ENCODE results near the gene CCNL2.

CCNL2 gene

DNA sequence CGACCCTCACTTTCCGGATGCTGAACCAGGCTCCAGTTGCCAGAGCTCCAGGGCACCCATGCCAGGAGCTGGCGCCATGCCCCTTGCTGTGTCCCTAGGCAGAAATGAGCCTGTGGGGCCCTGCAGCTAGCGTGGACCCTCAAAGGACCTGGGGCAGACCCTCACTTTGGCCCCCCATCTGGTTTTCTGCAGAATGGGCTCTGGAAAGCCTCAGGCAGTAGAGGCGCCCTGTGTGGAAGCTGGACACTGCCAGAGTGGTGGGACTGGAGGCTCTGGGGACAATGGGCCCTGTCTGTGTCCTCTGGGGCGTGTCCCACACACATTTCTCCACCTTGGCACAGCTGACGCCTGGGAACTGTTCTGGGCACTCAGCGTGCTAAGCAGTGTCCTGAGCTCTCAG, 17.8 kb downstream of the CCNL2 start:
- 0 out of 2 replicates have a peak, but pooled peaks cover 4% of the 10 kb centered on the region for H3K36me3 ChIP-seq (replicated peaks; ENCODE audit: insufficient read depth, low read length)
- no peak overlapping the region for H3K9ac ChIP-seq (ENCODE audit: low read length)
- H4K20me1 ChIP-seq (ENCODE audit: insufficient read depth, low read length), result no peaks in the 10 kb centered on the region

DNA sequence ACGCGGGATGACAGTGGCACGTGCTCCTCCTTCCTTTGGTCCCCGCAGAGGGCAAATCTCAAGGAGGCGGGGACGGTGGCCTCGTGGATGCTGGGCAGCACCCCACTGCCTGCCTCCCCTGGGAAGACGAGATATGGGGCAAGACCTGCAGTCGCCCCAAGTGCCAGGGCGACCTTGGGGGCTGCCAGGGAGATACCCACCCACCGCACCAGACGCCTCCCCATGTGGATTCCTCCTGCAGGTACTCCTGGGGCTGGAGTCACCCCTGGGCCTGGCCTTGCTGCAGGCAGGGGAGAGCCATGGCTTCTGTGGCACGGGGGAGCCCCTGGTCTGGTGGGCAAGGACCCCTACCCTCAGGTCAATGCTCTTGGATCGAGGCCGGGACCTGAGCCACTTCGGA, 18.3 kb downstream of the CCNL2 start:
- H3K4me2 ChIP-seq (ENCODE audit: low read depth, low read length), result no peak overlapping the region

More for the DNA sequence above, 17.8 kb downstream of the CCNL2 start:
- no peak for TF ChIP-seq EZH2phosphoT487 (IDR thresholded peaks at IDR 0.05; ENCODE audit: low read length)
- TF ChIP-seq, protein P1, sequence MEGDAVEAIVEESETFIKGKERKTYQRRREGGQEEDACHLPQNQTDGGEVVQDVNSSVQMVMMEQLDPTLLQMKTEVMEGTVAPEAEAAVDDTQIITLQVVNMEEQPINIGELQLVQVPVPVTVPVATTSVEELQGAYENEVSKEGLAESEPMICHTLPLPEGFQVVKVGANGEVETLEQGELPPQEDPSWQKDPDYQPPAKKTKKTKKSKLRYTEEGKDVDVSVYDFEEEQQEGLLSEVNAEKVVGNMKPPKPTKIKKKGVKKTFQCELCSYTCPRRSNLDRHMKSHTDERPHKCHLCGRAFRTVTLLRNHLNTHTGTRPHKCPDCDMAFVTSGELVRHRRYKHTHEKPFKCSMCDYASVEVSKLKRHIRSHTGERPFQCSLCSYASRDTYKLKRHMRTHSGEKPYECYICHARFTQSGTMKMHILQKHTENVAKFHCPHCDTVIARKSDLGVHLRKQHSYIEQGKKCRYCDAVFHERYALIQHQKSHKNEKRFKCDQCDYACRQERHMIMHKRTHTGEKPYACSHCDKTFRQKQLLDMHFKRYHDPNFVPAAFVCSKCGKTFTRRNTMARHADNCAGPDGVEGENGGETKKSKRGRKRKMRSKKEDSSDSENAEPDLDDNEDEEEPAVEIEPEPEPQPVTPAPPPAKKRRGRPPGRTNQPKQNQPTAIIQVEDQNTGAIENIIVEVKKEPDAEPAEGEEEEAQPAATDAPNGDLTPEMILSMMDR (IDR thresholded peaks at IDR 0.05; ENCODE audit: low read length), result no peak
- Histone ChIP-seq H3K4me2 (ENCODE audit: low read depth, low read length) (no peak overlapping the region), H3K4me3 (ENCODE audit: low read length) (no peak overlapping the region), H3F3A (ENCODE audit: insufficient read depth, low read length) (peaks cover 9% of the 10 kb centered on the region; the same call in 1 of the 2 replicates), H3K9me2 (replicated peaks; ENCODE audit: insufficient read depth, low read length) (no peaks in the 10 kb centered on the region), H3K27ac (ENCODE audit: low read length) (no peak overlapping the region), H3K79me2 (ENCODE audit: low read length) (peaks cover 6% of the 10 kb centered on the region; the same call in 1 of the 2 replicates), H3K27me3 (replicated peaks; ENCODE audit: insufficient read depth, low read length) (no peaks in the 10 kb centered on the region), H3K9me3 (replicated peaks; ENCODE audit: insufficient read depth, low read length) (no peaks in the 10 kb centered on the region), H3K4me1 (ENCODE audit: low read length) (no peaks in the 10 kb centered on the region), H2AFZ (ENCODE audit: low read length) (no peak overlapping the region)
- DNase-seq, result no peak

DNA sequence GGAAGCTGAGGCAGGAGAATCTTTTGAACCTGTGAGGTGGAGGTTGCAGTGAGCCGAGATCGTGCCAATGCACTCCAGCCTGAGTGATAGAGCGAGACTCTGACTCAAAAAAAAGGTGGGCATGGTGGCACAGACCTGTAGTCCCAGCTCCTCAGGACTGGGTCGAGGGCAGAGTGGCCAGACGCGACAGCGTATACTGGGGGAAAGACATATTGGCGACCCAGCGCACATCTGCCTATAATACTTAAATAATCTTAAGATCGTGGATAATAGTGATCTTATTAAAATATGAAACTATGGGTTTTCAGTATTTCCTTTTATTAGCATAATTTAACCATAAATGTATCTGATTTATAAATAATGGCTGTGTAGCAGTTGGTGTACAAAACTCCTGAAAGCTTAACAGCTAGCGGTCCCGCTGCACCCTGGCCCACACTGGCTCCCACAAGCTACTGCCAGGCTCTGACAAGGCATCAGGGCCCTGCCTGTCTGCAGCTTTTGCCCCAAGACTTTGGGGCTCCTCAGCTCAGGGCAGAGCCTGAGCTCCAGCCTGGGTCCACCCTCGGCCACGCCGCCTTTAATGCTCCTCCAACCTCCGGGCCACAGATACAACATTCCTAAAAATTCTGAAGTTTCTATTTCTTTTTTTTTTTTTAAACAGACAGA, 21.5 kb downstream of the CCNL2 start:
- H3K36me3 ChIP-seq (replicated peaks; ENCODE audit: insufficient read depth, low read length), result no peaks in the 10 kb centered on the region
- no peak overlapping the region for H3K9ac ChIP-seq (ENCODE audit: low read length)
- no peak overlapping the region for H3K4me2 ChIP-seq (ENCODE audit: low read depth, low read length)
- DNase-seq, result no peak
- no peak overlapping the region for H3K27ac ChIP-seq (ENCODE audit: low read length)
- TF ChIP-seq, protein P1 (IDR thresholded peaks at IDR 0.05; ENCODE audit: low read length), result no peak
- TF ChIP-seq EZH2phosphoT487 (IDR thresholded peaks at IDR 0.05; ENCODE audit: low read length) (no peak), EZH2 (optimal IDR thresholded peaks at IDR 0.05; ENCODE audit: low read depth, low read length) (no peak)
- no peaks in the 10 kb centered on the region for H3K9me3 ChIP-seq (replicated peaks; ENCODE audit: insufficient read depth, low read length)
- H3F3A ChIP-seq (ENCODE audit: insufficient read depth, low read length), result peaks cover 12% of the 10 kb centered on the region; the same call in 1 of the 2 replicates
- H3K27me3 ChIP-seq (replicated peaks; ENCODE audit: insufficient read depth, low read length), result no peaks in the 10 kb centered on the region
- peaks cover 7% of the 10 kb centered on the region for H3K4me1 ChIP-seq (ENCODE audit: low read length)
- no peak overlapping the region for H2AFZ ChIP-seq (ENCODE audit: low read length)
- H3K9me2 ChIP-seq (replicated peaks; ENCODE audit: insufficient read depth, low read length), result no peaks in the 10 kb centered on the region
- no peaks in the 10 kb centered on the region for H4K20me1 ChIP-seq (ENCODE audit: insufficient read depth, low read length)
- H3K4me3 ChIP-seq (ENCODE audit: low read length), result no peak overlapping the region
- H3K79me2 ChIP-seq (ENCODE audit: low read length), result peaks cover 27% of the 10 kb centered on the region

More for the DNA sequence above, 18.3 kb downstream of the CCNL2 start:
- Histone ChIP-seq H3K4me3 (ENCODE audit: low read length) (no peak overlapping the region), H3K9ac (ENCODE audit: low read length) (no peak overlapping the region), H3F3A (ENCODE audit: insufficient read depth, low read length) (peaks cover 12% of the 10 kb centered on the region; the same call in 1 of the 2 replicates), H3K27ac (ENCODE audit: low read length) (no peak overlapping the region), H3K36me3 (replicated peaks; ENCODE audit: insufficient read depth, low read length) (no peaks in the 10 kb centered on the region), H3K27me3 (replicated peaks; ENCODE audit: insufficient read depth, low read length) (no peaks in the 10 kb centered on the region), H3K9me2 (replicated peaks; ENCODE audit: insufficient read depth, low read length) (no peaks in the 10 kb centered on the region), H4K20me1 (ENCODE audit: insufficient read depth, low read length) (no peaks in the 10 kb centered on the region), H3K4me1 (ENCODE audit: low read length) (peaks cover 3% of the 10 kb centered on the region; the same call in 1 of the 2 replicates), H3K79me2 (ENCODE audit: low read length) (peaks cover 6% of the 10 kb centered on the region; the same call in 1 of the 2 replicates), H2AFZ (ENCODE audit: low read length) (no peak overlapping the region), H3K9me3 (replicated peaks; ENCODE audit: insufficient read depth, low read length) (no peaks in the 10 kb centered on the region)
- DNase-seq, result no peak
- no peak for TF ChIP-seq EZH2phosphoT487 (IDR thresholded peaks at IDR 0.05; ENCODE audit: low read length)
- TF ChIP-seq EZH2 (optimal IDR thresholded peaks at IDR 0.05; ENCODE audit: low read depth, low read length), result no peak
- TF ChIP-seq, protein P1 (IDR thresholded peaks at IDR 0.05; ENCODE audit: low read length), result no peak
